ENCODE measurements around the gene TNFAIP2. TPM values are rescaled to one million over a fixed set of nuclear protein-coding genes. Genes with fewer than 3 reads are reported as not detected.

Gene TNFAIP2
- total RNA-seq, 1 experiment from 2014 or later = 87.3 TPM

GRCh38 chr14:103100281-103101121 lies 22.8 kb upstream of the TNFAIP2 start:
- H2AFZ ChIP-seq (ENCODE audit: low read length) = no peak overlapping the region
- H3K79me2 ChIP-seq (ENCODE audit: low read length) = no peaks in the 10 kb centered on the region
- DNase-seq (no peak), ATAC-seq (no peak)
- H3K4me1 ChIP-seq (ENCODE audit: insufficient read depth, low read length) = peaks cover 15% of the 10 kb centered on the region; the same call in 1 of the 2 replicates
- TF ChIP-seq EZH2 (IDR thresholded peaks at IDR 0.05; ENCODE audit: low read length, unreplicated experiment) = no peak
- TF ChIP-seq CTCF (conservative IDR thresholded peaks at IDR 0.05; ENCODE audit: low read depth, low read length) = no peak
- TF ChIP-seq EZH2phosphoT487 (IDR thresholded peaks at IDR 0.05; ENCODE audit: borderline replicate concordance, low read length) = no peak
- H3F3A ChIP-seq (ENCODE audit: low read length, unreplicated experiment) = no peaks in the 10 kb centered on the region
- intact Hi-C loops (cut with micrococcal nuclease) = no loop called here
- H3K9me3 ChIP-seq (ENCODE audit: low read length) = no peaks in the 10 kb centered on the region
- no peaks in the 10 kb centered on the region for H3K9me2 ChIP-seq (replicated peaks; ENCODE audit: low read length)
- H3K27me3 ChIP-seq (ENCODE audit: low read length) = peaks cover 7% of the 10 kb centered on the region; the same call in 1 of the 2 replicates
- H3K4me2 ChIP-seq (ENCODE audit: low read length) = no peak overlapping the region
- H3K4me3 ChIP-seq (ENCODE audit: low read length) = no peak overlapping the region
- no TSS peak for BruUV-seq (replicated peaks)
- no peak overlapping the region for H3K27ac ChIP-seq (ENCODE audit: low read length)
- H3K9ac ChIP-seq (ENCODE audit: low read length) = no peak overlapping the region
- ChIA-PET POLR2A (ENCODE audit: unreplicated experiment) (no interaction called here), CTCF (interaction anchor here (0.6 kb wide), 1 partner anchor 33 kb away, joined by 4 read pairs; no protein-coding TSS in a partner anchor)
- H4K20me1 ChIP-seq (ENCODE audit: low read length) = no peaks in the 10 kb centered on the region
- H3K36me3 ChIP-seq (ENCODE audit: low read depth, low read length) = no peaks in the 10 kb centered on the region

GRCh38 chr14:103101257-103101962 lies 21.9 kb upstream of the TNFAIP2 start:
- no peak overlapping the region for H3K4me2 ChIP-seq (ENCODE audit: low read length)
- no peaks in the 10 kb centered on the region for H3K79me2 ChIP-seq (ENCODE audit: low read length)
- no peak for TF ChIP-seq EZH2phosphoT487 (IDR thresholded peaks at IDR 0.05; ENCODE audit: borderline replicate concordance, low read length)
- TF ChIP-seq CTCF (conservative IDR thresholded peaks at IDR 0.05; ENCODE audit: low read depth, low read length) = no peak
- no peak for TF ChIP-seq EZH2 (IDR thresholded peaks at IDR 0.05; ENCODE audit: low read length, unreplicated experiment)
- intact Hi-C loops (cut with micrococcal nuclease) = no loop called here
- H3K9ac ChIP-seq (ENCODE audit: low read length) = no peak overlapping the region
- no peak for DNase-seq
- H3K4me1 ChIP-seq (ENCODE audit: insufficient read depth, low read length) = peaks cover 15% of the 10 kb centered on the region; the same call in 1 of the 2 replicates
- no TSS peak for BruUV-seq (replicated peaks)
- no peaks in the 10 kb centered on the region for H3K9me2 ChIP-seq (replicated peaks; ENCODE audit: low read length)
- CTCF ChIA-PET = no interaction called here
- H3F3A ChIP-seq (ENCODE audit: low read length, unreplicated experiment) = no peaks in the 10 kb centered on the region
- no peak for ATAC-seq
- no peaks in the 10 kb centered on the region for H3K9me3 ChIP-seq (ENCODE audit: low read length)
- no peak overlapping the region for H3K4me3 ChIP-seq (ENCODE audit: low read length)
- H3K36me3 ChIP-seq (ENCODE audit: low read depth, low read length) = no peaks in the 10 kb centered on the region
- no peaks in the 10 kb centered on the region for H4K20me1 ChIP-seq (ENCODE audit: low read length)
- H3K27me3 ChIP-seq (ENCODE audit: low read length) = peaks cover 7% of the 10 kb centered on the region; the same call in 1 of the 2 replicates
- H3K27ac ChIP-seq (ENCODE audit: low read length) = no peak overlapping the region
- POLR2A ChIA-PET (ENCODE audit: unreplicated experiment) = no interaction called here
- H2AFZ ChIP-seq (ENCODE audit: low read length) = no peak overlapping the region

All from PC-3 (cell line).